HG03175 (cell line): ENCODE results near the gene DTX2.
"Not testable (repeated sequence)": the region's sequence is repeated elsewhere in the genome, so short reads cannot be mapped to it uniquely, and the experiment has no call there.

Source experiments
- ATAC-seq: cut with Tn5 transposase; IDR thresholded peaks from one replicate; pipeline ENCODE4 v1.9.1; 2021; ENCODE audit warnings: mild to moderate bottlenecking, moderate library complexity; ENCODE audit not compliant: unreplicated experiment

Gene DTX2

DNA sequence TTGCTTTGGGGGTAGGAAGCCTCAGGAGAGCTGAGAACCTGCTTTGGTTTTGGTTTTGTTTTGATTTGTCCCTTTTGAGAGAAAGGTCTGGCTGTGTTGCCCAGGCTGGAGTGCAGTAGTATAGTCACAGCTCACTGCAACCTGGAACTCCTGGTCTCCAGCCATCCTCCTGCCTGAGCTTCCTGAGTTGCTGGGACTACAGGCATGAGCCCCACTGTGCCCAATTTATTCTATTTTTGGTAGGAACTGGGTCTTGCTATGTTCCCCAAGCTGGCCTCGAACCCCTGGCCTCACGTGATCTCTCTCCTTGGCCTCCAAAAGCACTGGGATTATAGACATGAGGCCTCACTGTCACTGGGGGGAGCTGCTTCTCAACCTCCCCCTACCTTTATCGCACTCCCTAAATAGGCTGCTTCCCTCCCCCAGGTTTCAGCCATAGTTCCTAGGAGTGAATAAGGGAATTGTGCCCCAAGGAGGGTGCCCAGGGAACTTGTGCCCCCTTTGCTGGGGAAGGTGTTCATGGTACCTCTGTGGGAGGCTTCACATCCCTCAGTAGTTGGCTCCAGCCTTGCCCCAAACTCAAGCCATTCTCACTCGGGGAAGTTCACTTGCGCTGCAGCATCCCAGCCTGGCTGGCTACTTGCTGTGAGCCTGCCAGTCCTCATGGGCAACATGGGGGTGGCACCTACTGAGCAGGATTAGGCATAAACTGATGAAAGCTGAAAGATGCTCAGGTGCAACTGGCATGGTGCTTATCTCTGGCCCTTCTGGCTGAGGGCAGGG lies 18.7 kb upstream of the DTX2 start:
- ATAC-seq: not testable (repeated sequence)

DNA sequence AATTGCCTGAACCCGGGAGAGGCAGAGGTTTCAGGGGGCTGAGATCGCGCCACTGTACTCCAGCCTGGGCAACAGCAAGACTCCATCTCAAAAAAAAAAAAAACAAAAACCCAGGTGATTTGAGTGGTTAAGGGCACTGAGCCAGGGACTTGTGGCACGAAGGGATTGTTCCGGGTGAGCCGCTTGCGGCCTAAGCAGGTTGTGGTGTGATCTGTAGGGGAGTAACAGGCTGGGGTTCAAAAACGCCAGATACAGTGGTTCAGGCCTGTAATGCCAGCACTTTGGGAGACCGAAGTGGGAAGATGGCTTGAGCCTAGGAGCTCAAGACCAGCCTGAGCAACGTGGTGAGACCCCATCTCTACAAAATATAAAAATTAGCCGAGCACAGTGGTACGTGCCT lies 17.7 kb upstream of the DTX2 start:
- not testable (repeated sequence) for ATAC-seq

DNA sequence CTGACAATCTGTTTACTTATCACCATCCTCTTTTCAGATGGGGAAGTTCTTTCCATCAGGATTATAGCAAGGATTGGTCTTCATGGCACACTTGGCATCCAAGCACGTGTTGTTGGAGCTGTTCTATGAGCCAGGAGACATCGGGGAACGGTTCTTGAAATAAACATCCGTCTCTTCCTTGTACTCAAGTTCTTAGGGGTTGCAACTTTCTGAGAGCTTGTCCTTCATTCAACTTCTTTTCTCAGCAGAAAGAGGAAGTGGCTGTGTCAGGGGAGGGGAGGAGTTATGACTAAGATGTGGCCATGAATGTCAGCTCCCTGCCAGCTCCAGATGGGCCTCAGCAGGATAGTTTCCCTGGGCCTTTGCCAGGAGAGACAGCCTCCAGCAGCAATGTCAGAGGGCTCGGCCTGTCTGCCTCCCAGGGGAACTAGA lies 15.9 kb upstream of the DTX2 start:
- peak; percentile 76 for ATAC-seq

DNA sequence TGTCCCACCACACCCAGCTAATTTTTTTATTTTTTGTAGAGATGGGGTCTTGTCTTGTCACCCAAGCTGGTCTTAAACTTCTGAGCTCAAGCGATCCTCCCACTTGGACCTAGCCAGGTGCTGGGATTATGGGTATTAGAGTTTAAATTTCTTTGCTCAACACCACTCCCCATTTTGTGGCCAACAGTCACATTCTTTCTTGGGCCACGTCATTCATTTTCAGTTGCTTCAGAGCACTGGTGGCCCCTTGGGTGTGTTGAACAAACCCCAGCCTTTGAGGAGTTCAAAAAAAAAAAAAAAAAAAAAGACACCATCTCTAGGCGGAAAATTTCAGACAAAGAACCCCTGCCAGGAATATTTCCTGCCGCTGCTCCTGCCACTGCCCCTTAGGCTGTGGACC lies 4.5 kb upstream of the DTX2 start:
- not testable (repeated sequence) for ATAC-seq

DNA sequence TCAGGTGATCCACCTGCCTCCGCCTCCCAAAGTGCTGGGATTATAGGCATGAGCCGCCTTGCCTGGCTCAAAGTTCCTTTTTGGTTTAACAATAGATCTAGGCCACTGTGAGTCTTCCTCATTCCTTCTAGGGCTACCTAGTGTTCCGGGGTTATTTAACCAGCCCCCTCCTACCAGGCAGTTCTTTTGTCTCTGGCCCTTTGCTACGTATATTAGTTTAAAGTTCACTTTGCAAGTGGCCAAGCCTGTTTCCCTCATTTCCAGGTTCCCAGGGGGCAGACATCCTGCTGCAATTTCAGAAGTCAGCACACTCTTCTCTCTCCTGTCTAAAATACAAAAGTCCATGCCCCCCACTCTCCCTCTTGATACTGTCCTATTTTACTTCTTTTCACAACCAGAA lies 3.0 kb upstream of the DTX2 start:
- not testable (repeated sequence) for ATAC-seq

DNA sequence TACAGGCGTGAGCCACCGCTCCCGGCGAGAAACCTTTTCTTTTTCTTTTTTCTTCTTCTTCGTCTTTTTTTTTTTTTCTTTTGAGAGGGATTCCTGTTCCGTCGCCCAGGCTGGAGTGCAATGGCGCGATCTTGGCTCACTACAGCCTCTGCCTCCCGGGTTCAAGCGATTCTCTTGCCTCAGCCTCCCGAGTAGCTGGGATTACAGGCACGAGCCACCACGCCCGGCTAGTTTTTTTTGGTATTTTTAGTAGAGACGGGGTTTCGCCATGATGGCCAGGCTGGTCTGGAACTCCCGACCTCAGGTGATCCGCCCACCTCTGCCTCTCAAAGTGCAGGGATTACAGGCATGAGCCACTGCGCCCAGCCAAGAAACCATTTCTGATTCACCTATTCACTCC lies 742 bp upstream of the DTX2 start:
- ATAC-seq: not testable (repeated sequence)

DNA sequence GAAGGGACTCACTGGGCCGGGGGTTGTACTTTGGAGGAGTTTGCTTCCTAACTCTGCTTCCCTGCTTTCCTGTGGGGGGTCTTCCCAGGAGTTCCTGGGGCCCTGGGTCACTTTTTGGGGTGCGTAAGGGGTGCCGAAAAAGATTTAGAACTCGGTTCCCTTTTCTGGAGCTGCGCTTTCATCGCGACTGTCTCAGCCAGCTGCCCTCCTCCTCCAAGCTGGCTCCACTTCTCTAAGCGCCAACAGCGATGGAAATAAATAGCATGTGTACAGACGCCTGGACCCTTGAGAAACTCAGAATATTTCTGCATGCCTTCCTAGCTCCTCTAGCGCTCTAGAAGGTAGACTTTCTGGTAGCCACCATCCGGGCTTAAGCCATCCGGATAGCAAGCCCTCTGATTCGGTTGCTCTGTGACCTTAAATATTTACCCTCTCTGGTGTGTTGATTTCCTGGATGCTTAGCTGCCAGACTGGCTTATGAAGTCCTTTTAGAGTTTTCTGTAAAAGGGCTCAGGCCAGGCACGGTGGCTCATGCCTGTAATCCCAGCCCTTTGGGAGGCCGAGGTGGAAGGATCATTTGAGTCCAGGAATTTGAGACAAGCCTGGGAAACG lies 868 bp downstream of the DTX2 start:
- peak; percentile 7 for ATAC-seq

DNA sequence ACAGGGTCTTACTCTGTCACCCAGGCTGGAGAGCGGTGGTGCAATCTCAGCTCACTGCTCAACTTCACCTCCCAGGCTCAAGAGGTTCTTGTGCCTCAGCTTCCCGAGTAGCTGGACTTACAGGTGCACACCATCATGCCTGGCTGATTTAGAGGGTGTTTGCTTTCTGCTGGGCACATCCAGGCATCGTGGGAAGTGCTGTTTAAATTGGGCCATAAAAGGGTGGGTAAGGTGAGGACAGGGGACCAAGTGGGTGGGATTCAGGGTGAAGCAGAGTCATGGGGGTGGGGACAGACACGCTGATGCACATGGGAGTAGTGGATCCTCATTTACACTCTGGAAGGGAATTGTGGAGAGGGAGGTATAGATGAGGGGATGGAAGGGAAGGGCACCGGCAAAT lies 3.5 kb downstream of the DTX2 start:
- ATAC-seq: not testable (repeated sequence)

DNA sequence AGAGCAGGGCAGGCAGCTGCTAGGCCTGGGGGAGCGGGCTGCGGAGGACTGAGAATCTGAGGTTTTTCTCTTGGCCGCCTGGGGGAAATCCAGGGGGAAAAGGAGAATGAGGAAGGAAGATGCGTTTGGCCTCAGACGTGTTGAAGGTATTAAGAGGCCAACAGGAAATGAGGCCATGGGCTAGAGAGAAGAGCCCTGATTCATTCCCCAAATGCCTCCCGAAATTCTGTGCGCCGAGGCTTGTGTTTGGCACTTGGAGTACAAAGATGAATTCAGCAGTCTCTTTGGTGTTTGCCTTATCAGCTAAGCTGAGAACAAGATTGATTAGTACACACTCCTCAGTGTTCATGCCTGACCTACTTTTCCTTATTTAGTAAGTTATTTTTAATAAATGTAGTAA lies 4.4 kb downstream of the DTX2 start:
- not testable (repeated sequence) for ATAC-seq

DNA sequence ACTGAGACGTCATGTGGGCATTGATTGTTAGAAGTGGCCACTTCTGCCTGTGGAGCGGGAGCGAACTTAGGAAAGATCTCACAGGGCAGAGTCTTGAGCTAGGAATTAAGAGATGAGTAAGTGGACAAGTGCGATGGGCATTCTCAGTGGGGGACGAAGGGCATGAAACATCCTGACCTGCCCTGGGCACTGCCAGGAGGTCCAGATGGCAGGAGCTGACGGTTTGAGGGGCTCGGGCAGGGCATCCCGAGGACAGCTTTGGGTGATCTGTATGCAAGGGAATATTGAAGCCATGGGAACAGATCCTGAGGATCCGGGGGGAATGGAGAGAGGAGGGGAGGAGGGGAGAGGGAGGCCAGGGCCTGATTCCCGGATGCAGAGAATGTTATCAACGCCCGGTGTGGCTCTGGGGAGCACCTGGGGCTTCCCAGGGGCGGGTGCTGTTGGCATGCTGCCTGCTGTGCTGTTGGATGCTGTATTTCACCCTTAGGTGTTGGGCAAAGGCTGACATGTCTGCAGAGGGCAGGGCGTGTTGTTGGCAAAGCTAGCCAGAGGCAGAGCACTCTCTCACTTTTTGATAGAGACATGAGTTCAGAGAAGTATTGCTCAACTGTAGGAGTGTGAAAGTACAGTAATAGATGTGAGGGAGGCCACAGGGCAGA lies 6.4 kb downstream of the DTX2 start:
- not testable (repeated sequence) for ATAC-seq

DNA sequence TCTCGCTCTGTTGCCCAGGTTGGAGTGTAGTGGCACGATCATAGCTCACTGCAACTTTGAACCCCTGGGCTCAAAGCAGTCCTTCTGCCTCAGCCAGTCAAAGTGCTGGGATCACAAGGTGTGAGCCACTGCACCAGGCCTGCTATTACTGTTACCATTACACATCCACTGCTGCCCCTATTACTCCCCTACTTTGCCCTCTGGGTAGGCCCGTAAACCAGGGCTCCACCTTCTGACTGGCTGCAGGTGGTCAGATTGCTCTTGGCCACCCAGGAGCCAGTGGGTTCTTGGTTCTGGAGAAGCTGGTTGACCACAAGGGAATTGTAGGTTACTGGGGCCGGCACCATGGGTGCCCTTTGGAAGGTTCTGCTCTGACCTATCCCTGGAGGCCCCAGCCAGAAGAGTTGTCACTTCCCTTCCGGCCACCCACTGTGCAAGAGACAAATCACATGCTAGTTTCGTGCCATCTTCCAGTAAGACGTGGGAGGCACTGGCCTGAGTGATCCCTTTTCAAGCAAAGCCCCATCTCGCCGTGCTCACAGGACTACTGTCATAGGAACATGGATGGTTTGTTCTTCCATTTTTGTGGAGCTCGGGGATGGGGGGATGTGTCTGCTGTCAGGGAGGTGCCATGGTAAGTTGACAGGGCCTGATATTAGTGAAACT lies 10.2 kb downstream of the DTX2 start:
- ATAC-seq: not testable (repeated sequence)

DNA sequence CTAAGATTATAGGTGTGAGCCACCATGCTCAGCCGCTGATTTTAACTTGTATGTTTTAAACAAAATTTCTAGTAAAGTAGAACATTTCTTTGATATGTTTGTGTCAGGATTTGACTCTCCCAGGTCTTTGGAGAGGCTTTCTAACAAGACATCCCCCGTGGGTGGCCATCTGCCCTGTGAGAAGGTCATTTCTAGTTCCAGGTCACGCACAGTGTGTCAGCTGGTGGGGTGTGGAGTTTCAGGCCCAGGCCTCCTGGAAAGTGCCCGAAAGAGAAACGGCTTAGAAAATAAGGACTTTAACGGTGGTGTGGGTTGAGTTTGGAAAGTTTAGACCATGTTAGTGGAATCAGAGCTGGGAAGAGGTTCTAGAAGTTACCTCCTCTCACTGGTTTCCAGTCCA lies 11.6 kb downstream of the DTX2 start:
- not testable (repeated sequence) for ATAC-seq

DNA sequence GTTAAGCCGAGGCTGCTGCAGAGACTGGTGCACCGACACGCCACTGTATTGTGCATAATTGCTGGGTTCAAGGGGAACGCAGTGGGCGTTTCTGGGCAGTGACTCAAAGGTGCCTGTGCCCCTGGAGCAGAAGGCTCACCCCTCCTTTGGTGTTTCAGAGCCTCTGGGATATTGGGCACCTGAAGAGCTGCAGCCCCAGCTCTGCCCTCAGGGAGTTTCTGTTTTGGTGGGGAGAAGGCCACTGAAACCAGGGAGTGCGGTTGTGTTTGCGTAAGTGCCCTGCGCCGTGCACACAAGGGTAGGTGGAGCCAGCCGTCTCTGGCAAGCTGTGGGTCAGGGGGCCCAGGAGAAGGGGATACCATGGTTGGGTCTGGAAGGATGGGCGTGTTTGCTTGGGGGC lies 14.8 kb downstream of the DTX2 start:
- ATAC-seq: not testable (repeated sequence)

DNA sequence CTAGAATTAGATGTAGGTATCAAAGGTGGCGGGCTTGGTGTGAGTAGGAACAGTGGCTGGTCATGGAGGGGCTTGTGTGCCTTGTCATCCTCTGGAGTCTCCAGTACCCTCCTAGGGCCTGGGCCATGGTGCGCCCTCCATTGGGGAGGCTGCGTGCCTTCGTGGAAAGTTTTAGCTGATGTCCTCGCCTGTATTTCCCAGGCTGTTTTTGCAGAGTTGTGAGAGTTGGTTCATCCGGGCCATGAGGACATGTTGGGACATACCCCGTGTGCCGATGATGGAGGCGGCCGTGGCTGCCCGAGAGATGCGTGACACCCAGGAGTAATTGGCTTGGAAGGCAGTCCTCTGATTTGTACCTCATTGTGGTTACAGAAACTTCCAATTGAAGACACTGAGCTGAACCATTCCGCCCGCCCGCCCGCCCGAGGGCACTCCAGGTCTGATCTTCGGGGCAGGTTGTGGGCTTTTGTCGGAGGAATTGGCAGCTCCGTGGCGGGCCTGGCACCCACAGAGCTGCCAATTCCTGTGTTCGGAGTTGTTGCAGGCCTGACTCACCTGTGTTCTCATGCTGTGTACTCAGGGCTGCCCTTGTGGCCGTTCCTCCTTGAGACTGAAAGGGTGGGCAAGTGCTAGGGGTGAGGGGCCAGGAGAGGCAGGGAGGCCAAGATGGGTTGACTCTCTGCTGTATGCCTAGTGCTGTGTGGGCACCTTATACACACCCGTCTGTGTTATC lies 15.4 kb downstream of the DTX2 start:
- ATAC-seq: not testable (repeated sequence)

DNA sequence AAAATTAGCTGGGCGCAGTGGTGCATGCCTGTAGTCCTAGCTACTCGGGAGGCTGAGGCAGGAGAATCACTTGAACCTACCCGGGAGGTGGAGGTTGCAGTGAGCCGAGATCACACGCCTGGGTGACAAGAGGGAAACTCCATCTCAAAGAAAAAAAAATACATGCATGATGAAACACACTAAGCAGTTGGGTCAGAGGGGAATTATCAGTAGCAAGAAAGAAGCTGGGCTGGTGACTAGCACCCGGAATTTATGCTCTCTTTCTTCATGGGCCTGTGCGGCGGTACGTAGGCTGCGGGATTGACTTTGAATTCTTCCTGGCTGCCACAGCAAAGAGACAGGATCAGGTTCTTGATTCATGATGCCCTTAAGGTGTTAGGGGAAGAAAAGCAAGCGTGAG lies 18.1 kb downstream of the DTX2 start:
- not testable (repeated sequence) for ATAC-seq

DNA sequence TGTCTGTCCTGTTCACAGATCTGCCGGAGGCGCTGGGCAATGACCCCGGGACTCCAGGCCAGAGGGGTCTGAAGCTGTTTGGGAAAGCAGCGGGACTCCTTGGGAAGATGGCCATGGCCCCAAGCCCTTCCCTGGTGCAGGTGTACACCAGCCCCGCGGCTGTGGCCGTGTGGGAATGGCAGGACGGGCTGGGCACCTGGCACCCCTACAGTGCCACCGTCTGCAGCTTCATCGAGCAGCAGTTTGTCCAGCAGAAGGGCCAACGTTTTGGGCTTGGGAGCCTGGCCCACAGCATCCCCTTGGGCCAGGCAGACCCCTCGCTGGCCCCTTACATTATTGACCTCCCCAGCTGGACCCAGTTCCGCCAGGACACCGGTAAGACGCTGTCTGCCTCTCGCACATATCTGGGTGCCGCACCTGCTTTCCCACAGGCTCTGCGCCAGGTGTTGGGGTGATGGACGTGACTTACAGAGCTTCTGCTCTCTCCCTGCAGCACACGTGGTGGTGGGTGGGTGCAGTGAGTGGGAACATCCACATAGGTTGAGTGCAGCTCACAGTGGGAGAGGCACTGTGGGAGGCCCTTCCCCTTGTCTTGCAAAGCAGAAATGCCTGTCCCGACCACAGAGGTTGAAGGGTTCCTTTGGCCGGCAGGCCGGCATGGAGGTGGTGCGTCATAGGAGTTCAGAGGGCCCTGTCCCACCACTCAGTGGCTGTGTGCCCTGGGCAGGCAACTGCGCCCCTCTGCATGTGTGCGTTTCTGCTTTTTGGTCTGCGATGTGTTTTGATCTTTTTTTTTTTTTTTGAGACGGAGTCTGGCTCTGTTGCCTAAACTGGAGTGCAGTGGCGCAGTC lies 19.1 kb downstream of the DTX2 start:
- not testable (repeated sequence) for ATAC-seq

DNA sequence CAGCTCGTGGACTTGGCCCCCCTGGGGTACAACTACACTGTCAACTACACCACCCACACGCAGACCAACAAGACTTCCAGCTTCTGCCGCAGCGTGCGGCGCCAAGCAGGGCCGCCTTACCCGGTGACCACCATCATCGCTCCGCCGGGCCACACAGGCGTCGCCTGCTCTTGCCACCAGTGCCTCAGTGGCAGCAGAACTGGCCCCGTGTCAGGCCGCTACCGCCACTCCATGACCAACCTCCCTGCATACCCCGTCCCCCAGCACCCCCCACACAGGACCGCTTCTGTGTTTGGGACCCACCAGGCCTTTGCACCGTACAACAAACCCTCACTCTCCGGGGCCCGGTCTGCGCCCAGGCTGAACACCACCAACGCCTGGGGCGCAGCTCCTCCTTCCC lies 21.2 kb downstream of the DTX2 start:
- not testable (repeated sequence) for ATAC-seq

DNA sequence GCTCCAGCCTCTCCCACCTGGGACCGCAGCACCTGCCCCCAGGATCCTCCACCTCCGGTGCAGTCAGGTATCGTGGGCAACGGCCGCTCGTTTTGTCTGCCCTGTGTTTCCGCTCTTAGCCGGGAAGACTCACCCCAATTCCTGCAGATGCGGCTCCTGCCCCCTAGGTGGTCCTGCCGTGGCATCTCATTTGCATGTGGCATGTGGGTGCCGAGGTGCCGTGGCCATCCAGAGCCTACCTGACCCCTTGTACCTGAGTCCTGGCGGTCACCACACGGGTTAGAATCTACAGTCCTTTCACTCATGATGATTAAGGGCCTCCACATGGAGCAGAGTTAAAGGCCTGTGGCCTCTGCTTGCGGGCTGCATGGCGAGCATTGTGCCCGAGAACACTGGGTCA lies 21.6 kb downstream of the DTX2 start:
- ATAC-seq: not testable (repeated sequence)

DNA sequence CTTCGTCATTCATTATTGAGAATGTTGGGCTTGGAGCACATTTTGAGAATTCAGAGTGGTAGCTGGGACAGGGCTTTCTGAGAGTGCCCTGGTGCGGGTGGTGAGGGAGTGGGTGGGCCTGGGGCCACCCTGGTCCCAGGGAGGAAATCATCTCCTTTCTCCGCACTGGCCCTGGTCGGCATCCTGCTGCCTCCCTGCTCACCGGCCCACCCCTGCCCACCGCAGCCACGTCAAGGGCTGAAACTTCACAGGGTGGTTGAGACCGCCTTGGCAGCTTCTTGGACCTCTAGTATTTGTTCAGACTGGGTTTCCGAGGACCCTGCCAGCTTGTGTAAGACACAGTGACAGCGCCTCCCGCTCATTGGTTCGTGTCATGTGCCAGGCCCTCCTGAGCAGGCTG lies 22.9 kb downstream of the DTX2 start:
- not testable (repeated sequence) for ATAC-seq
